SU-DHL-6 (cell line): ENCODE measurements around the gene SLC9A9.

Experiments
- H2AFZ ChIP-seq: fragments of 200-600 bp; sonication (generic); 2 replicates; pipeline ENCODE4 v1.6.1; 2014; ENCODE audit warnings: low read depth, mild to moderate bottlenecking, moderate library complexity, mixed read lengths, antibody characterized with exemption, low read length; ENCODE audit not compliant: severe bottlenecking
- H3F3A ChIP-seq: fragments of 200-600 bp; shearing (Covaris generic); 2 replicates; pipeline ENCODE4 v1.6.0; 2016; ENCODE audit warnings: antibody characterized with exemption, mild to moderate bottlenecking; ENCODE audit not compliant: insufficient read depth
- H3K27ac ChIP-seq: fragments of 200-600 bp; sonication (generic); 2 replicates; pipeline ENCODE4 v1.5.1; 2016; ENCODE audit warnings: low read depth, mild to moderate bottlenecking, low read length, moderate library complexity, mixed read lengths
- H3K27me3 ChIP-seq: fragments of 200-600 bp; sonication (generic), shearing (Covaris generic); 2 replicates; pipeline ENCODE4 v1.6.0; 2014; ENCODE audit warnings: mild to moderate bottlenecking, low read length
- H3K36me3 ChIP-seq: fragments of 200-600 bp; sonication (generic); 2 replicates; pipeline ENCODE4 v1.6.1; 2014; ENCODE audit warnings: mild to moderate bottlenecking, low read length, mixed read lengths
- H3K4me2 ChIP-seq: fragments of 300-600, 200-600 bp; shearing (Covaris generic), sonication (generic); 2 replicates; pipeline ENCODE4 v1.6.0; 2014; ENCODE audit warnings: low read length, low read depth, mild to moderate bottlenecking; ENCODE audit not compliant: poor library complexity, severe bottlenecking
- H3K4me3 ChIP-seq: fragments of 200-600 bp; sonication (generic); 2 replicates; pipeline ENCODE4 v1.5.1; 2014; ENCODE audit warnings: antibody characterized with exemption, low read length, mild to moderate bottlenecking, mixed read lengths; ENCODE audit not compliant: insufficient read depth, poor library complexity, severe bottlenecking
- H3K79me2 ChIP-seq: fragments of 200-600 bp; sonication (generic); 2 replicates; pipeline ENCODE4 v1.6.1; 2014; ENCODE audit warnings: mild to moderate bottlenecking, low read length, moderate library complexity; ENCODE audit not compliant: insufficient read depth
- H3K9ac ChIP-seq: fragments of 200-600 bp; sonication (generic); 2 replicates; pipeline ENCODE4 v1.7.0; 2014; ENCODE audit warnings: mild to moderate bottlenecking, low read length
- H3K9me2 ChIP-seq: fragments of 200-600 bp; sonication (generic); replicated peaks from 2 replicates; pipeline ENCODE4 v1.6.1; 2014; ENCODE audit warnings: low read length; ENCODE audit not compliant: insufficient read depth
- H3K9me3 ChIP-seq: fragments of 200-600 bp; sonication (generic); 2 replicates; pipeline ENCODE4 v1.6.1; 2014; ENCODE audit warnings: low read length, mixed read lengths; ENCODE audit not compliant: insufficient read depth
- H4K20me1 ChIP-seq: fragments of 200-600 bp; sonication (generic); 2 replicates; pipeline ENCODE4 v1.6.1; 2014; ENCODE audit warnings: low read depth, mild to moderate bottlenecking, antibody characterized with exemption, low read length, moderate library complexity, mixed read lengths
- CTCF ChIP-seq: fragments of 200-600 bp; sonication (generic); IDR thresholded peaks from one replicate; pipeline ENCODE4 v1.5.1; 2017; ENCODE audit warnings: antibody characterized with exemption, mild to moderate bottlenecking, low read length, moderate library complexity; ENCODE audit not compliant: insufficient read depth, poor library complexity, severe bottlenecking
- EZH2phosphoT487 ChIP-seq: fragments of 200-600 bp; sonication (generic), shearing (Covaris generic); conservative IDR thresholded peaks from 2 replicates; pipeline ENCODE4 v1.6.1; 2018; ENCODE audit warnings: mild to moderate bottlenecking, antibody characterized with exemption, low read length, moderate library complexity, mixed read lengths

Gene SLC9A9

DNA sequence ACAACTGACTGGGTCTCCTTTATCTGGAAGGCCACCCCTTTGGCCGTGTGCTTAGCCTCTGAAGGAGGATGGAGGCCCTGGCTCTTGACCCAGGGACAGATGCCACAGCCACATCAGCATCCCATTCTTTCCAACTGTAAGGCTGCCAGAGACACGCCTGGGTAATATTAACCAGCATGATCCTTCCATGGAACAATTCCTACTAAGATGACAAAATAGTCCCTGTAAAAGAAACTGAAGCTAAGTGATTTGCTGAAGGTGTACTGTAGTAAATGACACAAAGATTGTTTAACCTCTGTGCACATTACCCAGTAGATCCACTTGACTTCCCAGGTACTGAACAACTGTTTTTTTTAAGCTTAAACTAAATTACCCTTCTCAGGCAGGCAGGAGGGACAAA is 352.7 kb downstream of the SLC9A9 start:
- Histone ChIP-seq H4K20me1 (no peaks in the 10 kb centered on the region), H3K9me3 (no peaks in the 10 kb centered on the region), H3K79me2 (no peaks in the 10 kb centered on the region), H3F3A (no peaks in the 10 kb centered on the region), H3K4me3 (no peak overlapping the region), H3K9ac (no peak overlapping the region), H3K9me2 (no peaks in the 10 kb centered on the region), H3K27ac (no peak overlapping the region), H3K4me2 (no peak overlapping the region), H2AFZ (no peak overlapping the region), H3K27me3 (no peaks in the 10 kb centered on the region), H3K36me3 (no peaks in the 10 kb centered on the region)
- TF ChIP-seq EZH2phosphoT487 (no peak), CTCF (no peak)

DNA sequence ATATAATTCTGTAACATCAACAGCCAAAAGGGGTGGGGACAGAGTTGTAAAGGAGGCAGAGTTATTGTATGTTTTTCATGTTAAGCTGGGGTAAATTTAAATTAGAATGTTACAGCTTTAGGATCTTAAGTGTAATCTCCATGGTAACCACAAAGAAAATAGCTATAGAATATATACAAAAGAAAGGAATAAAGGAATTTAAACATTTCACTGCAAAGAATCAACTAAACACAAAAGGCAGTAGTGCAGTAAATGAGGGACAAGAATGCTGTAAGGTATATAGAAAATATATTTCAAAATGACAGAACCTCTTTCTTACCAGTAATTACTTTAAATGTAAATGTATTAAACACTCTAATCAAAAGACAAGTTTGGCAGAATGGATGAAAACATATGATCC is 361.7 kb downstream of the SLC9A9 start:
- Histone ChIP-seq H3F3A (no peaks in the 10 kb centered on the region), H3K79me2 (no peaks in the 10 kb centered on the region), H4K20me1 (no peaks in the 10 kb centered on the region), H3K27me3 (no peaks in the 10 kb centered on the region), H2AFZ (no peak overlapping the region), H3K9ac (no peak overlapping the region), H3K4me3 (no peak overlapping the region), H3K36me3 (no peaks in the 10 kb centered on the region), H3K27ac (no peak overlapping the region), H3K9me3 (no peaks in the 10 kb centered on the region), H3K9me2 (no peaks in the 10 kb centered on the region), H3K4me2 (no peak overlapping the region)
- no peak for TF ChIP-seq EZH2phosphoT487
- no peak for TF ChIP-seq CTCF

GRCh38 chr3:143484846-143485512 is 363.3 kb downstream of the SLC9A9 start:
- Histone ChIP-seq H3K27me3 (no peaks in the 10 kb centered on the region), H4K20me1 (no peaks in the 10 kb centered on the region), H2AFZ (no peak overlapping the region), H3K9ac (no peak overlapping the region), H3K79me2 (no peaks in the 10 kb centered on the region), H3K9me3 (no peaks in the 10 kb centered on the region), H3K4me3 (no peak overlapping the region), H3K27ac (no peak overlapping the region), H3K4me2 (no peak overlapping the region), H3K9me2 (no peaks in the 10 kb centered on the region), H3F3A (no peaks in the 10 kb centered on the region), H3K36me3 (no peaks in the 10 kb centered on the region)
- TF ChIP-seq EZH2phosphoT487 (no peak), CTCF (no peak)
